AG10803 (cell line): ENCODE results near the gene FOXRED1.
"Not testable (repeated sequence)": the region's sequence is repeated elsewhere in the genome, so short reads cannot be mapped to it uniquely, and the experiment has no call there.

ENCODE experiments used
- DNase-seq: peaks from one replicate; pipeline ENCODE4 v3.0.0; 2010; ENCODE audit warnings: low read depth
- H3K4me3 ChIP-seq: 2 replicates; pipeline ENCODE4 v1.5.1; 2011; ENCODE audit warnings: mild to moderate bottlenecking, low read length, control low read depth
- CTCF ChIP-seq: conservative IDR thresholded peaks from 2 replicates; pipeline ENCODE4 v1.5.1; 2011; ENCODE audit warnings: mild to moderate bottlenecking, low read length, control low read depth, inconsistent platforms

The FOXRED1 gene

GRCh38 chr11:126303623-126304456 is 34.9 kb downstream of the FOXRED1 start, which contains the start of gene DCPS:
DCPS (plus strand) TSS chr11:126304060; CDS start chr11:126304081, 21 bp downstream.
- H3K4me3 ChIP-seq: peak within 1 kb of the TSS; percentile 93
- peak; percentile 89 for DNase-seq
- no peak for TF ChIP-seq CTCF

DNA sequence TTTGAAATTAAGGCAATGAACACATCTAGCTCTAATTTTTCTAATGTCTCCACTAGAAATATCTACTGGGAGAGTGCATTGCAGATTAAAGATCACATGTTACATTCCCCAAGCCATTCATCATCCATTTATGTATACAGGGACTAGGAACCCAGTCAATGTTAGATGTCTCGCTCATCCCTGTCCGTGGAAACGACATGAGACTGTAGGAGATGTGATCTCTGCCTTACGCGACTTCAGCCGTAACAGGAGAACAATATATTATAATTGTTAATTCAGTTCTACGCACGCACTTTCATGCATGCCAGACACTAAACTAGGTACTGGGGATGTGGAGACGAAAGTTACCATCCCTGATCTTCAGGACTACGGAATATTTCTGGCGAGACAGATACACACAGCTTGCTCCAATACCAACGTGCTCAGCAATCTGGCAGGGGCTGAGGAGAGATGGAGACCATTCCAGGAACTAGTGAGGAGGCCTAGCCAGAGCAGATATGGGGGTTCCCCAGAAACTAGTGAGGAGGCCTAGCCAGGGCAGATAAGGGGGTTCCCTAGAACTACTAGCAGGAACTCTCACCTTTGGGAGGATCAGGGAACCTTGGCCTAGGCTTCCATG is 35.6 kb downstream of the FOXRED1 start:
- peak overlapping the region; percentile 93 for H3K4me3 ChIP-seq
- no peak for DNase-seq
- no peak for TF ChIP-seq CTCF

- no peak overlapping the region for H3K4me3 ChIP-seq
- TF ChIP-seq CTCF: no peak
- no peak for DNase-seq
These were observed 36.7 kb downstream of the FOXRED1 start for GRCh38 chr11:126305699-126306098.

DNA sequence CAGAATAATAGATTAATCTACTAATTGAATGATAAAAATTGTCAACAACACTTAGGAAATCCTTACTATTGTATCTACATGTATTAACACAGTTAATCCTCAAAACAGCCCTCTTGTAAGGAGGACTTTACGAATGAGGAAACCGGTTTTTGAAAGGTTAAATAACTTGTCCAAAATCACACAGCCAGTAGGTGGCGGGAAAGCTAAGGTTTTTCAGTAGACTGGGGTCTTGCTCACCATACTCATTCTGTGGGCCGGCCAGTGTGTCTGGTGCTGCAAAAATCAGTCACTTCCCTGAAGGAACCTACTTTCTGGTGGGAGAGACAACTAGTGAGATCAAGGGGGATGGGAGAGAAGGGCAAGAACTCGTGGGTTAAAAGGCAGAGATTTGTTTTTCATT is 38.8 kb downstream of the FOXRED1 start:
- peak; percentile 57 for TF ChIP-seq CTCF
- H3K4me3 ChIP-seq: no peak overlapping the region
- peak; percentile 48 for DNase-seq

- DNase-seq: no peak
- no peak overlapping the region for H3K4me3 ChIP-seq
- no peak for TF ChIP-seq CTCF
These were observed 39.3 kb downstream of the FOXRED1 start for GRCh38 chr11:126308271-126308671.

DNA sequence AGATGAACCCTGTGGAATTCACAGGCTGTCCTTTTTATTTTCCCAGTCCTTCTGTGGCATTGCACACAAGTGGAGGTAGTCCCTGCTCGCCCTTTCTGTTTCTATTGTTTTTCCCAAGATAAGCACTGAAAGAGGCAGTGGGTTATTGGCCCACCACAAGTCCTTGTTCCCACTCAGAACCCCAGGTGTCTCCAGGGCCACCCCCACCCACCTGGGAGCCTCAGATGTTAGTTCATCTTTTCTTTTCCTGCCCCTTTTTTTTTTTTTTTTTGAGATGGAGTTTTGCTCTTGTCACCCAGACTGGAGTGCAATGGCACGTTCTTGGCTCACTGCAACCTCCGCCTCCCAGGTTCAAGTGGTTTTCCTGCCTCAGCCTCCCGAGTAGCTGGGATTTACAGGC is 39.8 kb downstream of the FOXRED1 start:
- H3K4me3 ChIP-seq, DNase-seq: not testable (repeated sequence)

GRCh38 chr11:126310200-126310991 is 41.4 kb downstream of the FOXRED1 start:
- no peak overlapping the region for H3K4me3 ChIP-seq
- TF ChIP-seq CTCF: peak; percentile 96
- peak; percentile 68 for DNase-seq
